Activated CD8-positive, alpha-beta T cell treated with anti-CD3 and anti-CD28 coated beads for 36 hours (primary cell): Measurements from ENCODE around the gene AHNAK. TPM values are rescaled to one million over a fixed set of nuclear protein-coding genes. Genes with fewer than 3 reads are reported as not detected.
"Not testable (repeated sequence)": the region's sequence is repeated elsewhere in the genome, so short reads cannot be mapped to it uniquely, and the experiment has no call there.

Source experiments
- ATAC-seq: fragments of 200-7000 bp; cut with Tn5 transposase; one replicate; pipeline ENCODE4 v1.10.0; 2021; ENCODE audit warnings: mild to moderate bottlenecking, moderate library complexity
- CTCF ChIA-PET: fragments of 350-600 bp; sonication (Branson Sonifier 250); formaldehyde crosslinking; loops from one replicate; lab custom pipeline; 2021; ENCODE audit warnings: antibody characterized with exemption; lab: Charles Lee
- POLR2A ChIA-PET: fragments of 350-600 bp; sonication (Branson Sonifier 250); formaldehyde crosslinking; loops from one replicate; lab custom pipeline; 2021; ENCODE audit warnings: antibody characterized with exemption; lab: Charles Lee
- DNase-seq: peaks from one replicate; pipeline ENCODE4 v3.0.0-alpha.2; 2020
- H3K27ac Mint-ChIP-seq: one replicate; pipeline ENCODE4 v1.8.0; 2021; ENCODE audit warnings: mild to moderate bottlenecking, mixed read lengths
- H3K27me3 Mint-ChIP-seq: one replicate; pipeline ENCODE4 v1.8.0; 2021; ENCODE audit warnings: mixed read lengths
- H3K36me3 Mint-ChIP-seq: one replicate; pipeline ENCODE4 v1.8.0; 2021; ENCODE audit warnings: low read depth, mixed read lengths
- H3K4me1 Mint-ChIP-seq: one replicate; pipeline ENCODE4 v1.8.0; 2021; ENCODE audit warnings: low read depth, mixed read lengths
- H3K4me3 Mint-ChIP-seq: one replicate; pipeline ENCODE4 v1.8.0; 2021; ENCODE audit warnings: mild to moderate bottlenecking, moderate library complexity, mixed read lengths
- H3K9me3 Mint-ChIP-seq: one replicate; pipeline ENCODE4 v1.8.0; 2021; ENCODE audit warnings: mixed read lengths
- CTCF ChIP-seq: fragments of 200-600 bp; IDR thresholded peaks from one replicate; pipeline ENCODE4 v1.8.0; 2022; ENCODE audit warnings: antibody characterized with exemption, mild to moderate bottlenecking
- intact Hi-C: fragments of 100-400 bp; cut with micrococcal nuclease; formaldehyde crosslinking; loops from one replicate; pipeline ENCODE4 v1.10.0; 2022
- microRNA-seq: library from miRNA; unstranded; fragments of <30 nt; microRNA quantifications from one replicate; pipeline ENCODE4 v1.2.0, GENCODE V29; 2022; ENCODE audit warnings: borderline microRNAs expressed, borderline replicate concordance
- total RNA-seq, 2 experiments: library from RNA; stranded (reverse); gene quantifications; one replicate each; pipeline ENCODE4 v1.2.3, GENCODE V29; 2021

The AHNAK gene
- total RNA-seq, 2 experiments from 2014 or later: 41.1 to 43.0 TPM

- DNase-seq (no peak), ATAC-seq (no peak)
- no peak overlapping the region for H3K27ac Mint-ChIP-seq
- POLR2A ChIA-PET: interaction anchor here (0.9 kb wide), 1 partner anchor 12 kb away, joined by 4 read pairs; no protein-coding TSS in a partner anchor
- CTCF ChIA-PET: interaction anchor here (1.0 to 9.0 kb wide), 6 partner anchors 9 to 313 kb away, joined by 3 to 72 read pairs (median 4); partner anchors contain the start of gene AHNAK
- H3K9me3 Mint-ChIP-seq: no peaks in the 10 kb centered on the region
- TF ChIP-seq CTCF: no peak
- H3K4me1 Mint-ChIP-seq: peaks cover 14% of the 10 kb centered on the region
- no peak overlapping the region for H3K4me3 Mint-ChIP-seq
- intact Hi-C loops: no loop called here
- H3K36me3 Mint-ChIP-seq: no peaks in the 10 kb centered on the region
- no peaks in the 10 kb centered on the region for H3K27me3 Mint-ChIP-seq
Observed at GRCh38 chr11:62390237-62390636, 156.4 kb downstream of the AHNAK start.

GRCh38 chr11:62388999-62389398 lies 157.6 kb downstream of the AHNAK start:
- no peak overlapping the region for H3K4me3 Mint-ChIP-seq
- no peaks in the 10 kb centered on the region for H3K27me3 Mint-ChIP-seq
- POLR2A ChIA-PET: no interaction called here
- TF ChIP-seq CTCF: no peak
- peaks cover 12% of the 10 kb centered on the region for H3K4me1 Mint-ChIP-seq
- H3K27ac Mint-ChIP-seq: no peak overlapping the region
- no peak for ATAC-seq
- no peak for DNase-seq
- H3K36me3 Mint-ChIP-seq: no peaks in the 10 kb centered on the region
- no peaks in the 10 kb centered on the region for H3K9me3 Mint-ChIP-seq
- intact Hi-C loops: no loop called here
- CTCF ChIA-PET: interaction anchor here (1.0 to 9.0 kb wide), 4 partner anchors 9 to 154 kb away, joined by 4 to 72 read pairs (median 4); no protein-coding TSS in a partner anchor

GRCh38 chr11:62387381-62387780 lies 159.2 kb downstream of the AHNAK start:
- Mint-ChIP-seq H3K9me3 (no peaks in the 10 kb centered on the region), H3K4me3 (no peak overlapping the region), H3K4me1 (peaks cover 7% of the 10 kb centered on the region), H3K27me3 (no peaks in the 10 kb centered on the region), H3K27ac (peak overlapping the region; percentile 3), H3K36me3 (no peaks in the 10 kb centered on the region)
- TF ChIP-seq CTCF: no peak
- ATAC-seq (no peak), DNase-seq (no peak)
- ChIA-PET POLR2A (interaction anchor here (1.1 kb wide), 1 partner anchor 14 kb away, joined by 3 read pairs; no protein-coding TSS in a partner anchor), CTCF (interaction anchor here (1.2 kb wide), 1 partner anchor 47 kb away, joined by 3 read pairs; no protein-coding TSS in a partner anchor)
- intact Hi-C loops: no loop called here

GRCh38 chr11:62386083-62386482 lies 160.5 kb downstream of the AHNAK start:
- H3K4me3 Mint-ChIP-seq, DNase-seq, H3K27ac Mint-ChIP-seq, intact Hi-C loops, H3K36me3 Mint-ChIP-seq, H3K9me3 Mint-ChIP-seq, H3K4me1 Mint-ChIP-seq, H3K27me3 Mint-ChIP-seq: not testable (repeated sequence)
- peak; percentile 47 for ATAC-seq
- ChIA-PET POLR2A (interaction anchor here (0.6 kb wide), 1 partner anchor 184 kb away, joined by 3 read pairs; no protein-coding TSS in a partner anchor), CTCF (interaction anchor here (0.8 to 4.4 kb wide), 2 partner anchors 9 to 46 kb away, joined by 3 to 25 read pairs; no protein-coding TSS in a partner anchor)

GRCh38 chr11:62383822-62384221 lies 162.8 kb downstream of the AHNAK start:
- Mint-ChIP-seq H3K9me3 (no peaks in the 10 kb centered on the region), H3K4me1 (peaks cover 7% of the 10 kb centered on the region), H3K36me3 (no peaks in the 10 kb centered on the region), H3K27ac (no peak overlapping the region), H3K4me3 (no peak overlapping the region), H3K27me3 (no peaks in the 10 kb centered on the region)
- DNase-seq (no peak), ATAC-seq (no peak)
- no peak for TF ChIP-seq CTCF
- ChIA-PET POLR2A (no interaction called here), CTCF (interaction anchor here (0.7 to 4.4 kb wide), 2 partner anchors 11 to 310 kb away, joined by 3 to 25 read pairs; no protein-coding TSS in a partner anchor)
- intact Hi-C loops: no loop called here

Small RNA genes within 50 kb of the gene (microRNA-seq; reads per million reads assigned to microRNA genes)
- gene MIR6747: 0.91 reads per million

Other genes with a start within 250 kb of the AHNAK start
- gene SCGB1D4, start 247.7 kb downstream of the AHNAK start, total RNA-seq: not detected
- 1 to 10 TPM; 6.4 to 6.7 TPM for gene ASRGL1, start 209.4 kb downstream of the AHNAK start, total RNA-seq
- gene SCGB1A1, start 127.8 kb downstream of the AHNAK start, total RNA-seq: not detected
- gene EEF1G, start 27.1 kb upstream of the AHNAK start, total RNA-seq: 1,000 to 10,000 TPM; 1,925 to 1,979 TPM
- 10 to 100 TPM; 34.4 to 38.0 TPM for gene TUT1, start 44.7 kb upstream of the AHNAK start, total RNA-seq
- 100 to 1,000 TPM; 159 to 164 TPM for gene MTA2, start 55.1 kb upstream of the AHNAK start, total RNA-seq
- gene EML3, start 66.0 kb upstream of the AHNAK start, total RNA-seq: 100 to 1,000 TPM; 115 to 120 TPM
- gene ROM1, start 66.5 kb upstream of the AHNAK start, total RNA-seq: 1 to 10 TPM in 1 of 2 experiments, under 1 TPM in 1; 0.79 to 1.1 TPM
- gene B3GAT3, start 75.2 kb upstream of the AHNAK start, total RNA-seq: 10 to 100 TPM; 59.1 to 61.4 TPM
- 100 to 1,000 TPM; 205 to 217 TPM for gene GANAB, start 99.8 kb upstream of the AHNAK start, total RNA-seq
- 10 to 100 TPM; 30.3 to 31.5 TPM for gene INTS5, start 106.5 kb upstream of the AHNAK start, total RNA-seq
- gene C11orf98, start 118.4 kb upstream of the AHNAK start, total RNA-seq: 100 to 1,000 TPM; 108 TPM
- 10 to 100 TPM; 37.1 to 43.6 TPM for gene CSKMT, start 118.5 kb upstream of the AHNAK start, total RNA-seq
- gene UQCC3, start 124.9 kb upstream of the AHNAK start, total RNA-seq: 1 to 10 TPM; 4.7 TPM
- gene LBHD1, start 125.5 kb upstream of the AHNAK start, total RNA-seq: 10 to 100 TPM; 12.0 to 12.9 TPM
- gene UBXN1, start 132.3 kb upstream of the AHNAK start, total RNA-seq: 100 to 1,000 TPM; 104 to 120 TPM
- gene LRRN4CL, start 142.7 kb upstream of the AHNAK start, total RNA-seq: not detected
- gene BSCL2, start 160.6 kb upstream of the AHNAK start, total RNA-seq: 10 to 100 TPM; 22.1 to 24.1 TPM
- gene GNG3, start 160.9 kb upstream of the AHNAK start, total RNA-seq: not detected
- gene HNRNPUL2, start 180.7 kb upstream of the AHNAK start, total RNA-seq: 10 to 100 TPM; 54.9 to 58.6 TPM
- 10 to 100 TPM; 33.7 to 37.9 TPM for gene TTC9C, start 181.7 kb upstream of the AHNAK start, total RNA-seq
- gene ZBTB3, start 207.4 kb upstream of the AHNAK start, total RNA-seq: 10 to 100 TPM in 1 of 2 experiments, 1 to 10 TPM in 1; 9.8 to 11.8 TPM
- gene POLR2G, start 214.8 kb upstream of the AHNAK start, total RNA-seq: 100 to 1,000 TPM; 109 to 111 TPM
- 10 to 100 TPM; 13.7 to 16.7 TPM for gene TAF6L, start 224.6 kb upstream of the AHNAK start, total RNA-seq
- gene TMEM179B, start 240.6 kb upstream of the AHNAK start, total RNA-seq: 10 to 100 TPM; 18.6 to 19.5 TPM
- 10 to 100 TPM; 12.3 to 12.7 TPM for gene TMEM223, start 245.2 kb upstream of the AHNAK start, total RNA-seq